ENCODE data around the gene LBH. TPM values are rescaled to one million over a fixed set of nuclear protein-coding genes. Genes with fewer than 3 reads are reported as not detected.

The LBH gene
- total RNA-seq, 1 donor from 2014 or later, result 115 TPM

DNA sequence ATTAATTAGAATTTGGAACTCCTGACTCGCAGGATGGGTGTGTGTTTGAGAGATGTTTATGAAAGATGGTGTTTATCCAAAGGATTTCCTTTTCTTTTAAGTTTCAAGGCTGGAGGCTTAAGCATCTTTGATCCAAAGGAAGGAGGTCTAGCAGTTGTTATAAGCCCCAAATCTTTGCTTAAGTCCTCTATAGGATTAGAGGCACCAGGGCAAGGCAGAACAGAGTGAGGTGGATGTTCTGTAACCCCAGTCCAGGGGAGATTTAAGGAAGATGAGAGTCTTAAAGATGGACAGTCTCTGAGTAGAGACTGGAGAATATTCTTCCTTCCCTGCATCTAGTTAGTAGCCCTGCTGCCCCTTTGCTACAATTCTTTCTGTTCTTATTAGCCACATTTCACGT lies 17.5 kb downstream of the LBH start:
- intact Hi-C loops (cut with DNase I), result no loop called here

DNA sequence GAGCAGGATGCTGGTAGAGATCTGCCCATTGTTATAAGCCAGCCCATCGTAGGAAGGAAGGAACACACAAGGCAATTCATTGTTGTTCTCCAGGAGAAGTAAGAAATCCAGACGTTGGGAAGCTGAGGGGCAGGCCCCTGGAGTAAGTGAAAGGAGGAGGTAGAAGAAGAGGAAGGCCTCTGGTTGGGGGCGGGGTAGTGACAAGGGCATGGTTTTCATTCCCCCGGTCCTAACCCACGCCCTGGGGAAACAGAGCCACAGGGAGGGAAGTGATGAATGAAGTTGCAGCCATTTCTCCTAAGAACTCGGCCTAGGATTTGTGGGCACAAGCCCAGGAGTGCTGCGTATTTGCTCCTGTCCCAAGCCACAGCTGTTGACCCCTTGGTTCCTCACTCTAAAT lies 18.0 kb downstream of the LBH start:
- intact Hi-C loops (cut with DNase I), result no loop called here
- DNase-seq (no peak), ATAC-seq (ENCODE audit: poor library complexity) (no peak)

More for the DNA sequence above, 17.5 kb downstream of the LBH start:
- ATAC-seq (ENCODE audit: poor library complexity), result no peak
- DNase-seq, result no peak

DNA sequence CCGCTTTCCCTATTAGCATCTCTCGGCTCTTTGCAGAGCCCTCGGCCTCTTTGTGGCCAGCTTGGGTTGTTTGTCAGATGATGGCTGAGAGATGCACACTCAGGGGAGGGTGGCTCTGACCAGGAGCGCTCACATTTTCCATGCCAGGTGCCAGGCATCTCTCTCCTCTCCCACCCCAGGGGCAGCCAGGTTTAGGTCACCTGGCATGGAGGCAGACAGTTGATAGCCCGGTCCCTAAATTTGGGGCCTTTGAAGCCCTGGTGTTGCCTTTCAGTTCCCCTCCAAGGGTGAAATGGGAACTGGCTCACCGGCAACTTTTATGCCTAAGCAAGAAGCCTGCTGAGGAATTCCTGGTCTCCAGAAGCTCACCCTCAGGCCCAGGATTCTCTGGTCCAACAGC lies 19.1 kb downstream of the LBH start:
- ATAC-seq (ENCODE audit: poor library complexity) (no peak), DNase-seq (no peak)
- intact Hi-C loops (cut with DNase I), result no loop called here

DNA sequence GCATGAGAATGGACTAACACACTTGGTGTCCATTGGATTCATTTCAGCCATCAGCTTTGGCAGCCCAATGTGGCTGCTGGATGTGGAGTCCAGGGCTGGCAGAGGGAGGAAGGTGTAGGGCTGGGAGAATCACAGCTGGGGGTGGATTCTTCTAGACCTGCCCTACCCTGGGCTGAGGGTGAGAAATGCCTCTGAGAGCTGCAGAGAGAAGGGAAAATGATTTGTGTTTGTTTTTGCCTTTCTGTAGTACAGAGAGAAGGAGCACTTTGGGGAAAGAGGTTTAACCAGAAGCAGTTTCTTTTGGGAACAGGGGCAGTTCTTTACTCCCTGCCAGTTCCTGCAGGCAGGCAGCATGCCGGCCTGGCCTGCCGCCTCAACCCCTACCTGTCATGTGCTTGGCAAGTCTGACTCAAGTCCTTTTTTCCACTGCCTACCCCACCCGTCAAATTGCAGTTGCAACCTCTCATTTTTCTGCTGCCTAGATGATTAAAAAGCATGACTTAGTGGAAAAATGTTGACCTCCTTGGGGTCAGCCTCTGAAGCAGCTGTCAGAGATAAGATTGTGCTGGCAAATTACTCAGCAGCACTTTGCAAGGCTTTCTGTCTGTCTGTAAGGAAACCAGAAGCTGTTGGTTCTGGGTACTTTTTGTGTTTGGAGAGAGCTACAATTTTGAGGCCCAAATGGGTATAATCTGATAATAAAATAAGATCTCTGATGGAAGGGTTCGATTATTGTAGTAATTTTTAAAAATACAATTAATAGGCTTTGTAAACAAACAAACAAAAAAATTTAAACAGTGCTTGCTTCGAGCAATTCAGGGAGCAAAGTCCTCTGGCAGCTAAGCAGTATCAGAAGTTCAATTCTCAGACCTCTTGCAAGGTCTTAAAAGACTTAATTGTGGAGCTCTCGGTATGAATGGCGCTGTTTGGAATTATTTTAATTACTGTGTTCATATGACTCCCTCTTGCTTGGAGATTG lies 21.7 kb downstream of the LBH start:
- peak; percentile 73 for DNase-seq
- ATAC-seq (ENCODE audit: poor library complexity), result peak; percentile 80
- intact Hi-C loops (cut with DNase I), result no loop called here

DNA sequence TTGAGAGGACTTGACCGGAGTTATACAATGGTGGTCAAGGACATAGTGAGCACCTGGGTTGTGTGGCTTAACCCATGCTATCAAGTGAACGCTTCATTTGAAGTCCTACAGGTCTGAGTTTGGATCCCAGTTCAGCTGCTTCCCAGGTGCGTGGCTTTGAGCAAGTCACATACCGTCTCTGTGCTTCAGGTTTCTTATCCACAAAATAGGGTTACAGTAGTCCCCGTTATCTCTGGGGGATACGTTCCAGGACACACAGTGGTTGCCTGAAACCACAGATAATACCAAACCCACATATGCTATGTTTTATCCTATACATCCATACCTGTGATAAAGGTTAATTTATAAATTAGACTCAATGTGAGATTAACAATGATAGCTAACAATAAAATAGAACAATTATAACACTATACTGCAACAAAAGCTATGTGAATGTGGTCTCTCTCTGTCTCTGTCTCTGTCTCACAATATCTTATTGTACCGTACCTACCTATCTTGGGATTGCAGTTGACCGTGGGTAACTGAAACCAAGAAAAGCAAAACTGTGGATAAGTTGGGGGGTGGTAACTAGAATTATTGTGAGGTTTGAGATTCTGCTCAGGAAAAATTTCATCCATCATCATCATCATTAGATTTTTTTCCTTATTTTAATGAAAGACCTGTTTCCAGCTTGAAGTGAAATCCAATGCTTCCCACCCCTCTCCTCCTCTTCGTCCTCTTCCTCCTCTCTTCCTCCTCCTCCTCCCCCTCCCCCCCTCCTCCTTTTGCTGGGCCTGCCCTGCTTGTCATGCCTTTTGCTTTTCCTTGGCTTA lies 22.7 kb downstream of the LBH start:
- no peak for ATAC-seq (ENCODE audit: poor library complexity)
- DNase-seq, result no peak
- intact Hi-C loops (cut with DNase I), result no loop called here

DNA sequence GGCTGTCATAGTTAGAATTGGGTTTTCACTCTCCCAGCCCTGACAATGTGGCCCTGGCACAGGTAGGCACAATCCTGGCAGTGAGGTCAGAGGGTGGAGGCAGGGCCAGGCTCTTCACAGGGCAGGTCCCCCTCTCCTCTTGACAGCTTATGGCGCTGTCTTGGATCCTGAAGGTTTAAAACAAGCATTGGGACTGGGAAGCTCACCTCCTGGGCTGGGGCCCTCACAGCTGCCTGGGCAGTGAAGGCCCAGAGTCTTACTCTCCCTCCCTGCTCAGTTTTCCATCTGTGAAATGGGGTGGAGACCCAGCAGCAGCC lies 23.3 kb downstream of the LBH start:
- intact Hi-C loops (cut with DNase I), result no loop called here
- ATAC-seq (ENCODE audit: poor library complexity) (no peak), DNase-seq (no peak)

DNA sequence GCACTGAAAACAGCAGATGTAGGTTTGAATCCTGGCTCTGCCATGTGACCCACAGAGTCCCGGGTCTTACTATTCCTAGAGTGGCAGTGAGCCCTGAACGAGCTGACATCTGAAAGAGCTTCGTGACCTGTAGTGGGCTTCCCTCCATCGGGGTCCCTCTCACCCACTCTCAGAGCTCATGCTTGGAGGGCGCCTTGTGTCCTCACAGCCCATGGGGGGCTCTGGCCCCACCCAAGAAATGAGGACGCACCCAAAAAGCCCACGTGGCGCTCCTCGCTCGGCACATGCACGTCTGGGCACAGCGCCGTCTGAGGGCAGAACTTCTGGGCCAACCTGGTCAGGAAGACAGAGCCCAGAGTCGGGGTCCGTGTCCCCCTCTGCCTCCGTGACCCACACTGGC lies 23.7 kb downstream of the LBH start:
- no peak for DNase-seq
- no peak for ATAC-seq (ENCODE audit: poor library complexity)
- intact Hi-C loops (cut with DNase I), result no loop called here

DNA sequence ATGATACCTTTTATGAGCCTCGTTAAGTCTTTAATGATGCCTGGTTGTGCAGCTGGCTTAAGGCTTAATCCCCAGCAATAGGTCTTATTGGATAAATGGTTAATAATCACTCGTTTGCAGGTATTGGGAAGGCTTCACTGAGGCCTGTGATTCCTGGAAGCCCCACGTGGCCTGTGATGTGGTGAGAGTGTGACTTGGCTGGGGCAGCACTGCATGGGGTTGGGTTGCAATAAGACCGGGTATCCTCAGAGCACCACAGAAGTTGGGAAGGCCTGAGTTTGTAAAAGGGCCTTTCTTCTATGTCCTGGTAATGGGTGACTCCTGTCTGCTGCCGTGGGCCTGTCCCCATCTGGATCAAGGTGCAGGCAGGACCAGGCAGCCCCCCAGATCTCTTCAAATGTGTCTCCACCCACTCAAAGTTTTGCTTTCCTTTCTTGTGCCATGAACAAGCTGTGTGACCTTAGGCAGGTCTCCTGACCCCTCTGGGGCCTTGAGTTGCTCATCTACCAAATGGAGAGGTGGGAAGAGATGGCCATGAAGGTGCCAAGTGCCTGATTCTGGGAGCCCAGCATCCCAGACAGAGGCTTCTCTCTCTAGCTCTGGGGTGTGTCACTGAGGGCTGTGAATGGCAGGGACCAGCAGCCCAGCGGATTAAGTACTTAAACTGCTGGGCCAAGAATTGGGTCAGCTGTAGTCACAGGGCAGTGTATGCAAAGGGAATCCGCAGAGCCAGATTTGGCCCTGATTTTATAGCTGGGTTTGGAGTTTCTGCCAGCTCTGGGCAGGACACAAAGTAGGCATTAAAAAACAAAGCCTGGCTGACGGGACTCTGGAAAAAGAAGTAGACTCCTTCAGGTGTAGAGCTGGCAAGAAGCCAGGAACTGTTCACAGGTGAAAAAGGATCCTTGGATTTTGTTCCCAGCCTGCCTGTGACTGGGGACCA lies 24.4 kb downstream of the LBH start:
- intact Hi-C loops (cut with DNase I), result no loop called here
- ATAC-seq (ENCODE audit: poor library complexity) (peak; percentile 45), DNase-seq (no peak)

DNA sequence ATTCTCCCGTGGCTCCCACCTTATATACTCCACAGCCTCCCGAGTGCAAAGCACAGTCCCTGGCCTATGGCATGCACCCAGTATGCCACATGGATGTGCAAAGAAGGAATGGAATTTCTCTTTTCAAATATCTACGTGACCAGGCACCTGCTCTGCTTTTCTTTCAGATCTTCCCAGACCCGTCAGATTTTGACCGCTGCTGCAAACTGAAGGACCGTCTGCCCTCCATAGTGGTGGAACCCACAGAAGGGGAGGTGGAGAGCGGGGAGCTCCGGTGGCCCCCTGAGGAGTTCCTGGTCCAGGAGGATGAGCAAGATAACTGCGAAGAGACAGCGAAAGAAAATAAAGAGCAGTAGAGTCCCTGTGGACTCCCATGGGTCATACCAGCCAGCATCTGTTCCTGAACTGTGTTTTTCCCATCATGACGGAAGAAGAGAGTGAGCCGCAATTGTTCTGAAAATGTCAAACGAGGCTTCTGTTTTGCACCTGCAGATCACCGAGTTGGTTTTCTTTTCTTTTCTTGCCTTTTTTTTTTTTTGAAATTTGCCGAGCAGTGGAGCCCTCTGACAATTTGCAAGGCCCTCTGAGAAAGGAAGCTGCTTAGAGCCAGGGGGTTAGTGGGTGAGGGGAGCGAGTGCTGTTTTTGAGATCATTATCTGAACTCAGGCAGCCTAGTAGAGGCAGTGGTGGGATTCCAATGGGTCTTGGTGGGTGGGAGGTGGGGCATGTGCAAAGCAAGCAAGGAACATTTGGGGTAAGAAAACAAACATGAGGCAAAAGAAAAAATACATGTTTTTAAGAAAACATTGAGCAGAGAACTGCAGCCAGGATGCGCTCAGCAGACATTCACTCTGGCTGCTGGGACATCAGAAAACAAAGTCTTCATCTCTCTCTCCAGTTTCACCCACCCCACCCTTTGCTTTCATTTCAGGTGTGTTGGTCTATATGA lies 26.2 kb downstream of the LBH start:
- intact Hi-C loops (cut with DNase I), result no loop called here
- ATAC-seq (ENCODE audit: poor library complexity), result no peak
- no peak for DNase-seq

DNA sequence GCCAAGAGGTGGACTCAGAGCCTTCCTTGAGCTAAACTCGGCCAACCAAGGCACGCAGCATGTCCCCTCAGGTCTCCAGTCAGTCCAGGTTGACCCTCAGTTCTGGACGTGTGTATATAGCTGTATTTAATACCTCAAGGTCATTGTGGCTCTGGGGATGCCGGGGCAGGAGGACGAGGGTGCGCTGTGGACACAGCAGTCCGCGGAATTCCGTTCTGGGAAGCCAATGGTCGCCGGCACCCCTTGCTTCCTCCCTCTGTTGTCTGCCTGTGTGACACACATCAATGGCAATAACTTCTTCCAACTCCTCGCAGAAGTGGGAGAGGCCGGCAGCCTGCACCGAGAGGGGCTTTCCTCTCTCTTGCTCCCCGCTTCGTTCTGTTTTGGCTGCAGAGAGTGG lies 27.7 kb downstream of the LBH start:
- intact Hi-C loops (cut with DNase I), result no loop called here
- ATAC-seq (ENCODE audit: poor library complexity) (no peak), DNase-seq (no peak)

DNA sequence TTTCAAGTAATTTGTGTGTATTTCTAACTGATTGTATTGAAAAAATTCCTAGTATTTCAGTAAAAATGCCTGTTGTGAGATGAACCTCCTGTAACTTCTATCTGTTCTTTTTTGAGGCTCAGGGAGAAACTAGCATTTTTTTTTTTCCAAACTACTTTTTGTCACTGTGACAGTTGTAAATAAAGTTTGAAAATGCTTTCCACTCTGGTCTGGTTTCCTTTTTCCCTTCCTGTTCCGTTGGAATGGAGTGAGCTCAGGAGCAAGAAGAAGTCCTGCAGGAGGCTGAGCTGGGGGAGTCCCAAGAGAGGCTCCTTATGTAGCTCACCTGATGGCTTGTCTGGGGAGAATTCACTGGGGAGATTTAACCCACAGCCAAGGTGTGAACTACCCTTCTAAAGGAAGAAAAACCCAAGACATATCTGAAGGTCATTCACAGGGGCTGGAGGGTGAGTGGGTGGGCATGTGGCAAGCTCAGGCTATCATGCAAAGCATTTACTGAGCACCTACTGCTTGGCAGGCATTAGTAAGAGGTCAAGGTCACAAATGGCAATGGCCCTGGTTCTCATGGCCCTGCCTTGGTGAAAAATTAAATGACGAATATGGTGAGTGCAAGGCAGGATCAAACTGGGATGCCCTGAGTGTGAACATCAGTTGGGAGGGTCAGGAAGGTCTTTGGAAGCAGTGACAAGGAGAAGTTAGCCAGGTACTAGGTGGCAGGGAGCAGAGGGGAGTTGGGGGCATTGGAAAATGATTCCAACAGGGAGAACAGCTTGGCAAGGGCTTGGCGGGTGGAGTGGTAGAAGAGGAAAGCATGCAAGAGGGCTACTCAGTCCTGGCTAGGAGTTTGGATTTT lies 28.7 kb downstream of the LBH start:
- ATAC-seq (ENCODE audit: poor library complexity) (no peak), DNase-seq (no peak)
- intact Hi-C loops (cut with DNase I), result no loop called here

DNA sequence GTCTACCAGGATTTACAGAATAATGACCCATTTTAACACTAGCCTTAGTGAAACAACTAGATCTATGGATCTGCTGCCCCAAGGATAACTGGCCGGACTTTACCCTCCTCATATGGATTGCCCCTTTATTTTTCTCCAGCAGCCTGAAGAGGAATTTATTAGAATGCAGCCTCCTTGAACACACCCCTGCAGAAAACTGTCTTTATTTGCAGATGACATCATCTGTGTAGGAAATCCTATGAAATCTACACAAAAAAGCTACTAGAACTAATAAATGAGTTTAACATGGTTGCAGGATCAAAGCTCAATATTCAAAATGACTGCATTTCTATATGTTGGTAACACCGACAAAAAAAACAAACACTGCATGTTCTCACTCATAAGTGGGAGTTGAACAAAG lies 29.6 kb downstream of the LBH start:
- DNase-seq (no peak), ATAC-seq (ENCODE audit: poor library complexity) (no peak)
- intact Hi-C loops (cut with DNase I), result no loop called here

DNA sequence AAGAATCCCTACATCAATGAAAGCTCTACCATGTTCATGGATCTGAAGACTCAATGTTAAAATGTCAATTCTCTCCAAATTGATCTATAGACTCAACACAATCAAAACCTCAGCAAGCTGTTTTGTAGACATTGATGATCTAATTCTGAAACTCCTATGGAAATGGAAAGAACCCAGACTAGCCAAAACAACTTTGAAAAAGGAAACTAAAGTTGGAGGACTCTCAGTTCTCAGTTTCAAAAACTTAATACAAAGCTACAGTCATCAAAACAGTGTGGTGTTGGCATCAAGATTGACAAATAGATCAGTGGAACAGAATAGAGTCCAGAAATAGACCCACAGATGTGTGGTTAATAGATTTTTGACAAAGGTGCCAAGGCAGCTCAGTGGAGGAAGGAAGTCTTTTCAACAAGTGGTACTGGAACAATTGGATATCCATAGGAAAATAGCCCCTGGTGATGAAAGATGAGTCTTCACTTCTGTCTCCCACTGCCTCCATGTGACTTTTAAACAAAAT lies 30.4 kb downstream of the LBH start:
- intact Hi-C loops (cut with DNase I), result no loop called here
- DNase-seq, result no peak
- no peak for ATAC-seq (ENCODE audit: poor library complexity)

DNA sequence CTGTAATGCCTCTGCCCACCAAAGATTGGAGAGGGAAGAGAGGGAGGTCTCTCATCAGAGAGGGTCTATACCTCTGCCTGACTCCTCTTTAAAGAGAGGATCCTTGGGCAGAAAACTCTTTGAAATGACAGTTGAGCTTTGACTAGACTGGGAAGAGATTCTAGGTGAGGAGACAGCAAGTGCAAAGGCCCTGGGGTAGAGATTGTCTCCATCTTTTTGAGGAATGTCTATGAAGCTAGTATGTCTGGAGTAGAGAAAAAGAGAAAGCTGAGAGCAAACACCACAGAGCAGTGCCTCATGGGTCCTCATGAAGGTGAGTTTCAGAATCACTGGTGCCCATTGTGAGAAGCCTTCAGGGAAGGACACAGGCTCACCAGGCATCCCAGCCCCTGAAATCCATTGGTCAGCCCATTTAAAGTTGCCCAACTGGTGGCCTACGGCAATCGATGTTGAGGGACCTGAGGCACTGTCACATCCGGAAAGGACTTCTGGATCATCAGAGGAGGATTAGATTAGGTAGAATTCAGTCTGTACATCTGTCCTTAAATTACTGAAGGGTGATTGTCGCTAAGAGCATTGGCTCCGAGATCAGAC lies 31.5 kb downstream of the LBH start:
- intact Hi-C loops (cut with DNase I), result no loop called here
- ATAC-seq (ENCODE audit: poor library complexity), result no peak
- no peak for DNase-seq

DNA sequence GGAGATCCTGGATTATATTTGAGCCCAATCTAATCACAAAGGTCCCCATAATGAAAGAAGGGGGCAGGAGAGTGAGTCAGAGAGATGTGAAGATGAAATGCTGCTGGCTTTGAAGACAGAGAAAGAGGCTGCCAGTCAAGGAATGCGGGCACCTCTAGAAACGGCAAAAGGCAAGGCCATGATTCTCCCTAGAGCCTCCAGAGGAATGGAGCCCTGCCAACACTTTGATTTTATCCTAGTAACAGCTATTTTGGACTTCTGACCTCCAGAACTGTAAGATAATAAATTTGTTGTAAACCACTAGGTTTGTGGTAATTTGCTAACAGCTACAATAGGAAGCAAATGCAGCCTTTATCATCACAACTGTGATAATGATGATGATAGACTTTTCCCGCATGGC lies 32.9 kb downstream of the LBH start:
- ATAC-seq (ENCODE audit: poor library complexity) (no peak), DNase-seq (no peak)
- intact Hi-C loops (cut with DNase I), result no loop called here
